H1 (cell line): ENCODE results near the gene YARS2. TPM values are rescaled to one million over a fixed set of nuclear protein-coding genes. Genes with fewer than 3 reads are reported as not detected.

Source experiments
- CTCF ChIA-PET: fragments of 300-600 bp; sonication (Branson Sonifier 250); formaldehyde crosslinking; loops from one replicate; lab custom pipeline; 2021; ENCODE audit not compliant: partially characterized antibody; lab: Charles Lee
- POLR2A ChIA-PET: fragments of 300-600 bp; sonication (Branson Sonifier 250); formaldehyde crosslinking; loops from one replicate; lab custom pipeline; 2021; ENCODE audit warnings: inconsistent platforms; ENCODE audit not compliant: partially characterized antibody; lab: Charles Lee
- DNase-seq, 2 experiments: peaks; one replicate each; pipeline versions ENCODE4 v3.0.0 to v3.0.0-alpha.2; 2010 to 2022; ENCODE audit warnings: low spot score in 2 of 2, low read depth in 1 of 2, mixed read lengths in 1 of 2
- FAIRE-seq: peaks from 2 replicates; lab custom pipeline; 2011; peaks lifted over from hg19 to GRCh38; lab: Jason Lieb, UNC
- H2AFZ ChIP-seq: 2 replicates; pipeline ENCODE4 v1.8.1; 2012; ENCODE audit warnings: low read length, inconsistent platforms
- H2AK5ac ChIP-seq: 2 replicates; pipeline ENCODE4 v1.6.1; 2013; ENCODE audit warnings: low read depth, low read length
- H2BK120ac ChIP-seq: replicated peaks from 2 replicates; pipeline ENCODE3; 2013; ENCODE audit warnings: low read depth, low read length, inconsistent platforms
- H2BK12ac ChIP-seq: 2 replicates; pipeline ENCODE4 v1.6.1; 2013; ENCODE audit warnings: low read depth, low read length
- H2BK15ac ChIP-seq: 2 replicates; pipeline ENCODE4 v1.6.1; 2013; ENCODE audit warnings: low read length
- H2BK20ac ChIP-seq: 2 replicates; pipeline ENCODE4 v1.6.1; 2013; ENCODE audit warnings: low read length
- H2BK5ac ChIP-seq: 2 replicates; pipeline ENCODE4 v1.6.1; 2013; ENCODE audit warnings: low read depth, low read length
- H3K14ac ChIP-seq: 2 replicates; pipeline ENCODE4 v1.6.1; 2013; ENCODE audit warnings: inconsistent platforms; ENCODE audit not compliant: insufficient read length
- H3K18ac ChIP-seq: 2 replicates; pipeline ENCODE4 v1.6.1; 2013; ENCODE audit warnings: low read length; ENCODE audit errors: extremely low read depth
- H3K23ac ChIP-seq: 2 replicates; pipeline ENCODE4 v1.6.1; 2013; ENCODE audit warnings: inconsistent platforms; ENCODE audit not compliant: insufficient read length
- H3K23me2 ChIP-seq: 2 replicates; pipeline ENCODE4 v1.6.1; 2013; ENCODE audit warnings: low read depth, low read length
- H3K27ac ChIP-seq: 2 replicates; pipeline ENCODE4 v1.6.1; 2011; ENCODE audit warnings: low read depth, low read length, inconsistent platforms
- H3K27me3 ChIP-seq, 4 experiments: replicated peaks in 1 of 4; 1 replicate in 1 of 4; 2 replicates in 3 of 4; pipeline versions ENCODE4 v1.6.1 to v1.8.1; 2011 to 2013; ENCODE audit warnings: low read length in 3 of 4, mild to moderate bottlenecking in 3 of 4, inconsistent platforms in 2 of 4, mixed read lengths in 2 of 4, moderate library complexity in 1 of 4; ENCODE audit not compliant: control insufficient read depth in 3 of 4, insufficient read depth in 3 of 4; ENCODE audit errors: extremely low read depth in 1 of 4
- H3K36me3 ChIP-seq, 4 experiments: 2 replicates each; pipeline versions ENCODE4 v1.6.1 to v1.8.1; 2011 to 2013; ENCODE audit warnings: mild to moderate bottlenecking in 4 of 4, low read length in 3 of 4, moderate library complexity in 2 of 4, control low read depth in 1 of 4, inconsistent platforms in 1 of 4; ENCODE audit not compliant: insufficient read depth in 4 of 4, control insufficient read depth in 2 of 4
- H3K4ac ChIP-seq: replicated peaks from 2 replicates; pipeline ENCODE3; 2013; ENCODE audit warnings: low read length, low read depth, mixed read lengths, inconsistent platforms; ENCODE audit not compliant: insufficient read length
- H3K4me1 ChIP-seq, 4 experiments: replicated peaks in 1 of 4; 1 replicate in 1 of 4; 2 replicates in 3 of 4; pipeline versions ENCODE4 v1.6.1 to v1.8.1; 2011 to 2013; ENCODE audit warnings: low read length in 3 of 4, inconsistent platforms in 2 of 4, mixed read lengths in 1 of 4; ENCODE audit not compliant: insufficient read depth in 4 of 4, control insufficient read depth in 3 of 4
- H3K4me2 ChIP-seq, 2 experiments: 2 replicates each; pipeline versions ENCODE4 v1.6.1 to v1.8.1; 2011 to 2013; ENCODE audit warnings: low read depth in 2 of 2, low read length in 2 of 2, control low read depth in 1 of 2, inconsistent platforms in 1 of 2, mild to moderate bottlenecking in 1 of 2; ENCODE audit not compliant: insufficient read depth in 1 of 2
- H3K4me3 ChIP-seq, 4 experiments: fragments of 200-600, 300-600 bp in 1 of 4; sonication (generic), shearing (Covaris generic), sonication (Bioruptor Twin) in 1 of 4; 2 replicates each; pipeline versions ENCODE4 v1.5.1 to v1.8.1; 2011 to 2016; ENCODE audit warnings: low read length in 4 of 4, low read depth in 3 of 4, control low read depth in 2 of 4, inconsistent platforms in 2 of 4, mild to moderate bottlenecking in 2 of 4, mixed read lengths in 1 of 4, moderate library complexity in 1 of 4; ENCODE audit not compliant: insufficient read depth in 2 of 4; ENCODE audit errors: extremely low read depth in 1 of 4
- H3K56ac ChIP-seq: replicated peaks from 2 replicates; pipeline ENCODE3; 2013; ENCODE audit warnings: low read depth, mild to moderate bottlenecking, mixed read lengths, low read length, inconsistent platforms; ENCODE audit not compliant: insufficient read length
- H3K79me1 ChIP-seq: 2 replicates; pipeline ENCODE4 v1.6.1; 2013; ENCODE audit warnings: low read depth, low read length, control low read depth
- H3K79me2 ChIP-seq, 2 experiments: 2 replicates each; pipeline versions ENCODE4 v1.6.1 to v1.8.1; 2012 to 2013; ENCODE audit warnings: low read length in 2 of 2, mild to moderate bottlenecking in 2 of 2, inconsistent platforms in 1 of 2; ENCODE audit not compliant: insufficient read depth in 2 of 2, control insufficient read depth in 1 of 2
- H3K9ac ChIP-seq, 4 experiments: replicated peaks in 1 of 4; 1 replicate in 1 of 4; 2 replicates in 3 of 4; pipeline versions ENCODE4 v1.6.1 to v1.8.1; 2011 to 2013; ENCODE audit warnings: low read depth in 3 of 4, low read length in 3 of 4, control low read depth in 2 of 4, mild to moderate bottlenecking in 2 of 4, moderate library complexity in 2 of 4, inconsistent platforms in 1 of 4; ENCODE audit errors: extremely low read depth in 1 of 4
- H3K9me3 ChIP-seq, 2 experiments: 2 replicates each; pipeline versions ENCODE4 v1.6.1 to v1.8.1; 2012 to 2013; ENCODE audit warnings: mild to moderate bottlenecking in 2 of 2, moderate library complexity in 2 of 2, control low read depth in 1 of 2, inconsistent platforms in 1 of 2, low read depth in 1 of 2, low read length in 1 of 2, mixed read lengths in 1 of 2; ENCODE audit not compliant: insufficient read depth in 2 of 2
- H4K20me1 ChIP-seq, 2 experiments: replicated peaks in 1 of 2; 2 replicates each; pipeline versions ENCODE3 to v1.8.1; 2011 to 2013; ENCODE audit warnings: inconsistent platforms in 2 of 2, low read length in 2 of 2, mild to moderate bottlenecking in 1 of 2; ENCODE audit not compliant: insufficient read depth in 2 of 2, control insufficient read depth in 1 of 2
- H4K5ac ChIP-seq: 2 replicates; pipeline ENCODE4 v1.6.1; 2013; ENCODE audit warnings: low read length, low read depth, mixed read lengths, inconsistent platforms; ENCODE audit not compliant: insufficient read length
- H4K8ac ChIP-seq: 2 replicates; pipeline ENCODE4 v1.8.0; 2013; ENCODE audit warnings: mild to moderate bottlenecking, moderate library complexity, low read length, inconsistent platforms; ENCODE audit not compliant: insufficient read depth; ENCODE audit errors: extremely low read depth
- H4K91ac ChIP-seq: replicated peaks from 2 replicates; pipeline ENCODE3; 2013; ENCODE audit warnings: low read length, mixed read lengths, inconsistent platforms; ENCODE audit not compliant: insufficient read length
- CBX5 ChIP-seq: fragments of 300-800, 300-1000 bp; sonication (generic); IDR thresholded peaks from 2 replicates; pipeline ENCODE4 v1.7.1; 2016; ENCODE audit warnings: antibody characterized with exemption, low read length, low read depth
- GTF2F1 ChIP-seq: IDR thresholded peaks from 2 replicates; pipeline ENCODE4 v1.6.1; 2012; ENCODE audit warnings: low read depth, low read length, improper control_type of control experiment, borderline replicate concordance
- HDAC6 ChIP-seq: IDR thresholded peaks from one replicate; pipeline ENCODE4 v1.7.1; 2012; ENCODE audit warnings: low read depth, mild to moderate bottlenecking, inconsistent platforms, low read length, moderate library complexity
- KDM1A ChIP-seq: fragments of 200-600, 300-600 bp; sonication (generic); IDR thresholded peaks from 2 replicates; pipeline ENCODE4 v1.7.1; 2016; ENCODE audit warnings: mild to moderate bottlenecking, low read length, borderline replicate concordance
- MAFK ChIP-seq: IDR thresholded peaks from 2 replicates; pipeline ENCODE4 v1.6.1; 2012; ENCODE audit warnings: low read depth, mild to moderate bottlenecking, improper control_type of control experiment, low read length
- MAX ChIP-seq: IDR thresholded peaks from 2 replicates; pipeline ENCODE4 v1.6.1; 2012; ENCODE audit warnings: inconsistent platforms
- PHF8 ChIP-seq: fragments of 200-600 bp; sonication (generic); conservative IDR thresholded peaks from 2 replicates; pipeline ENCODE4 v1.7.1; 2012; ENCODE audit warnings: low read depth, mild to moderate bottlenecking, inconsistent platforms, low read length, moderate library complexity
- POU5F1 ChIP-seq: IDR thresholded peaks from 2 replicates; pipeline ENCODE4 v1.6.1; 2011; ENCODE audit warnings: low read depth, mild to moderate bottlenecking, low read length, moderate library complexity
- RBBP5 ChIP-seq: IDR thresholded peaks from 2 replicates; pipeline ENCODE4 v1.7.1; 2012; ENCODE audit warnings: low read depth, mild to moderate bottlenecking, inconsistent platforms, low read length, moderate library complexity, borderline replicate concordance
- SIRT6 ChIP-seq: IDR thresholded peaks from one replicate; pipeline ENCODE4 v1.7.1; 2012; ENCODE audit warnings: low read length, inconsistent platforms
- TBP ChIP-seq: IDR thresholded peaks from 2 replicates; pipeline ENCODE4 v1.6.1; 2011; ENCODE audit warnings: low read depth, low read length, improper control_type of control experiment
- USF2 ChIP-seq: IDR thresholded peaks from 2 replicates; pipeline ENCODE4 v1.6.1; 2011; ENCODE audit warnings: low read length, improper control_type of control experiment
- WGBS, 2 experiments: shearing (Covaris generic) in 1 of 2; methylation state at CpG; one replicate each; pipeline versions ENCODE4 v1.1.6 to v1.1.7; 2013 to 2015; ENCODE audit warnings: low lambda C conversion rate in 2 of 2, mixed read lengths in 2 of 2, inconsistent platforms in 1 of 2, low coverage in 1 of 2, missing lambda C conversion rate in 1 of 2; ENCODE audit not compliant: insufficient replicate concordance in 2 of 2, insufficient coverage in 1 of 2, insufficient read length in 1 of 2; ENCODE audit errors: extremely low coverage in 1 of 2, missing lambda C conversion rate in 1 of 2; 5-methylcytosine and 5-hydroxymethylcytosine counted together
- polyA plus RNA-seq, 7 experiments: library from polyadenylated mRNA; depleted of rRNA in 3 of 7; stranded (reverse) in 5 of 7; unstranded in 2 of 7; fragments of >200 nt in 5 of 7; fragments of 200-250 nt in 2 of 7; gene quantifications; 1 replicate in 5 of 7; 2 replicates in 1 of 7; 4 replicates in 1 of 7; pipeline versions ENCODE4 v1.2.1 to v1.2.3, GENCODE V29; 2011 to 2013; ENCODE audit warnings: missing spikeins in 2 of 7, mixed read lengths in 2 of 7
- total RNA-seq: library from RNA; stranded (reverse); fragmentation: NEBNext Ultra II Directional; extraction: Animal tissue kit (Norgen Biotek cat#: 25700); gene quantifications from 2 replicates; pipeline ENCODE4 v1.2.1, GENCODE V29; 2021

Gene YARS2
- total and polyA plus RNA-seq, 2 of the 8 experiments (the other 6 are each of a cell fraction or from before 2014, with no cell fraction given): 29.9 to 41.4 TPM

- Histone ChIP-seq H4K20me1 (no peaks in the 10 kb centered on the region), H3K4me3 (no peak overlapping the region), H4K8ac (no peak overlapping the region), H3K36me3 (peaks cover 0 to 7% (median 3%) of the 10 kb centered on the region in 4 experiments; a peak in 2 of 8 replicates), H2BK20ac (no peak overlapping the region), H3K79me2 (peaks cover under 1 to 71% of the 10 kb centered on the region in 2 experiments; a peak in 3 of 4 replicates), H3K4me2 (no peak overlapping the region), H2BK5ac (no peak overlapping the region), H3K23ac (no peak overlapping the region), H2AK5ac (no peak overlapping the region), H2BK15ac (no peak overlapping the region), H3K4me1 (no peaks in the 10 kb centered on the region), H2AFZ (no peak overlapping the region), H3K56ac (no peak overlapping the region), H3K27me3 (no peaks in the 10 kb centered on the region), H4K5ac (no peak overlapping the region), H4K91ac (no peak overlapping the region), H3K23me2 (no peaks in the 10 kb centered on the region), H2BK12ac (no peak overlapping the region), H3K9ac (no peak overlapping the region), H3K27ac (no peak overlapping the region), H3K79me1 (no peaks in the 10 kb centered on the region), H3K4ac (no peak overlapping the region), H2BK120ac (no peak overlapping the region), H3K14ac (no peak overlapping the region), H3K9me3 (no peaks in the 10 kb centered on the region), H3K18ac (no peak overlapping the region)
- FAIRE-seq (no peak), DNase-seq (no peak)
- ChIA-PET CTCF (interaction anchor here (0.7 to 0.8 kb wide), 2 partner anchors 250 to 264 kb away, joined by 3 read pairs; no protein-coding TSS in a partner anchor), POLR2A (interaction anchor here (1.4 kb wide), 1 partner anchor 8 kb away, joined by 4 read pairs; no protein-coding TSS in a partner anchor)
- TF ChIP-seq SIRT6: no peak
- no peak for TF ChIP-seq HDAC6
- TF ChIP-seq MAFK: no peak
- no peak for TF ChIP-seq USF2
- TF ChIP-seq RBBP5: no peak
- no peak for TF ChIP-seq MAX
- no peak for TF ChIP-seq GTF2F1
- TF ChIP-seq POU5F1: no peak
- TF ChIP-seq CBX5: no peak
- no peak for TF ChIP-seq KDM1A
- TF ChIP-seq PHF8: no peak
- TF ChIP-seq TBP: no peak
- WGBS, 2 experiments: 86% methylated on average over 1 of the region's 1 CpG; no CpG with 5 or more reads in 1 of the 2 experiments
These were observed 58.3 kb downstream of the YARS2 start for GRCh38 chr12:32697445-32697844.
